Esophagus squamous epithelium (tissue), 4 donors: ENCODE data around the gene IRGM.

Experiments used
- POLR2A ChIP-seq, 4 donors: fragments of 450-650 bp; IDR thresholded peaks; one replicate each; pipeline ENCODE4 v1.6.1; 2017; ENCODE audit warnings: antibody characterized with exemption in 4 of 4, mild to moderate bottlenecking in 4 of 4, moderate library complexity in 3 of 4
- TF ChIP-seq, protein P1 (sequence below), 6 experiments: fragments of 450-650 bp in 4 of 6; fragments of 200-600 bp in 2 of 6; sonication (generic) in 2 of 6; IDR thresholded peaks; one replicate each; pipeline ENCODE4 v1.5.1; 2016 to 2019; ENCODE audit warnings: antibody characterized with exemption in 6 of 6, mild to moderate bottlenecking in 4 of 6, moderate library complexity in 4 of 6

DNA sequence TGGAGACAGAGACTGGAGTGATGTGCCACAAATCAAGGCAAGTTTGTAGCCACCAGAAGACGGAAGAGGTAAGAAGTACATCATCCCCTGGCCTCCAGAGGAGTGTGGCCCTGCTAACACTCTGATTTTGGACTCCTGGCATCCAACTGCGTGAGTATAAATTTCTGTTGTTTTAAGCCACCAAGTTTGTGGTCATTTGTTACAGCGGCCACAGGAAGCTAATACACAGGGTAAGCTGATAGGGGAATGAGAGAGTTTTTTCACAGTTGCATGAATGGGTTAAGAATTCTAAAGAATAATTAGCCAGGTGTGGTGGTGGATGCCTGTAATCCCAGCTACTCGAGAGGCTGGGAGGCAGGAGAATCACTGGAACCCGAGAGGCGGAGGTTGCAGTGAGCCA lies 41.9 kb upstream of the IRGM start:
- TF ChIP-seq, protein P1, sequence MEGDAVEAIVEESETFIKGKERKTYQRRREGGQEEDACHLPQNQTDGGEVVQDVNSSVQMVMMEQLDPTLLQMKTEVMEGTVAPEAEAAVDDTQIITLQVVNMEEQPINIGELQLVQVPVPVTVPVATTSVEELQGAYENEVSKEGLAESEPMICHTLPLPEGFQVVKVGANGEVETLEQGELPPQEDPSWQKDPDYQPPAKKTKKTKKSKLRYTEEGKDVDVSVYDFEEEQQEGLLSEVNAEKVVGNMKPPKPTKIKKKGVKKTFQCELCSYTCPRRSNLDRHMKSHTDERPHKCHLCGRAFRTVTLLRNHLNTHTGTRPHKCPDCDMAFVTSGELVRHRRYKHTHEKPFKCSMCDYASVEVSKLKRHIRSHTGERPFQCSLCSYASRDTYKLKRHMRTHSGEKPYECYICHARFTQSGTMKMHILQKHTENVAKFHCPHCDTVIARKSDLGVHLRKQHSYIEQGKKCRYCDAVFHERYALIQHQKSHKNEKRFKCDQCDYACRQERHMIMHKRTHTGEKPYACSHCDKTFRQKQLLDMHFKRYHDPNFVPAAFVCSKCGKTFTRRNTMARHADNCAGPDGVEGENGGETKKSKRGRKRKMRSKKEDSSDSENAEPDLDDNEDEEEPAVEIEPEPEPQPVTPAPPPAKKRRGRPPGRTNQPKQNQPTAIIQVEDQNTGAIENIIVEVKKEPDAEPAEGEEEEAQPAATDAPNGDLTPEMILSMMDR (IDR thresholded peaks at IDR 0.05), result no peak
- TF ChIP-seq POLR2A (IDR thresholded peaks at IDR 0.05), result no peak
